ENCODE measurements around the gene PAF1. TPM values are rescaled to one million over a fixed set of nuclear protein-coding genes. Genes with fewer than 3 reads are reported as not detected.

Gene PAF1
- total and polyA plus RNA-seq, 2 of the 13 experiments (the other 11 are each of a cell fraction or from before 2014, with no cell fraction given): 30.2 to 31.1 TPM

- TF ChIP-seq, protein P1, sequence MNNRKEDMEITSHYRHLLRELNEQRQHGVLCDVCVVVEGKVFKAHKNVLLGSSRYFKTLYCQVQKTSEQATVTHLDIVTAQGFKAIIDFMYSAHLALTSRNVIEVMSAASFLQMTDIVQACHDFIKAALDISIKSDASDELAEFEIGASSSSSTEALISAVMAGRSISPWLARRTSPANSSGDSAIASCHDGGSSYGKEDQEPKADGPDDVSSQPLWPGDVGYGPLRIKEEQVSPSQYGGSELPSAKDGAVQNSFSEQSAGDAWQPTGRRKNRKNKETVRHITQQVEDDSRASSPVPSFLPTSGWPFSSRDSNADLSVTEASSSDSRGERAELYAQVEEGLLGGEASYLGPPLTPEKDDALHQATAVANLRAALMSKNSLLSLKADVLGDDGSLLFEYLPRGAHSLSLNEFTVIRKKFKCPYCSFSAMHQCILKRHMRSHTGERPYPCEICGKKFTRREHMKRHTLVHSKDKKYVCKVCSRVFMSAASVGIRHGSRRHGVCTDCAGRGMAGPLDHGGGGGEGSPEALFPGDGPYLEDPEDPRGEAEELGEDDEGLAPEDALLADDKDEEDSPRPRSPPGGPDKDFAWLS (CRISPR knock-in tag; IDR thresholded peaks at IDR 0.05; ENCODE audit: borderline replicate concordance): no peak
- no peak for TF ChIP-seq MAFG (CRISPR knock-in tag; IDR thresholded peaks at IDR 0.05)
- no peak for TF ChIP-seq KLF9 (CRISPR knock-in tag; IDR thresholded peaks at IDR 0.05; ENCODE audit: low read depth)
- TF ChIP-seq ZNF569 (CRISPR knock-in tag; IDR thresholded peaks at IDR 0.05; ENCODE audit: borderline replicate concordance): no peak
- no peak for TF ChIP-seq NONO (IDR thresholded peaks at IDR 0.05)
- peak; percentile 69 for TF ChIP-seq NONO (CRISPR knock-in tag; conservative IDR thresholded peaks at IDR 0.05)
- no peak for TF ChIP-seq LCORL (IDR thresholded peaks at IDR 0.05)
- no peak; the same call in 1 of the 2 replicates for TF ChIP-seq LCORL (CRISPR knock-in tag; IDR thresholded peaks at IDR 0.05)
- no peak for TF ChIP-seq ZNF607 (CRISPR knock-in tag; IDR thresholded peaks at IDR 0.05; ENCODE audit: borderline replicate concordance)
- TF ChIP-seq FOXO1 (CRISPR knock-in tag; IDR thresholded peaks at IDR 0.05): peak; percentile 30; the same call in 1 of the 2 replicates
- TF ChIP-seq DBP (CRISPR knock-in tag; IDR thresholded peaks at IDR 0.05; ENCODE audit: not compliant biosample characterization): no peak
- TF ChIP-seq NR2F1 (CRISPR knock-in tag; IDR thresholded peaks at IDR 0.05): no peak
- peak; percentile 54; the same call in 1 of the 2 replicates for TF ChIP-seq KDM2A (CRISPR knock-in tag; IDR thresholded peaks at IDR 0.05; ENCODE audit: borderline replicate concordance, low read depth)
- no peak for TF ChIP-seq HBP1 (CRISPR knock-in tag; IDR thresholded peaks at IDR 0.05; ENCODE audit: low read depth)
- no peak for TF ChIP-seq SMC3 (IDR thresholded peaks at IDR 0.05; ENCODE audit: low read length)
- TF ChIP-seq TP53 (CRISPR knock-in tag; conservative IDR thresholded peaks at IDR 0.05): no peak
- no peak for TF ChIP-seq ZNF747 (CRISPR knock-in tag; IDR thresholded peaks at IDR 0.05; ENCODE audit: borderline replicate concordance)
- no peak for TF ChIP-seq DPF2 (CRISPR knock-in tag; IDR thresholded peaks at IDR 0.05; ENCODE audit: borderline replicate concordance, low read depth)
- TF ChIP-seq ZSCAN21 (CRISPR knock-in tag; IDR thresholded peaks at IDR 0.05; ENCODE audit: borderline replicate concordance): no peak
- TF ChIP-seq BATF2 (CRISPR knock-in tag; IDR thresholded peaks at IDR 0.05): no peak
- TF ChIP-seq KLF13 (CRISPR knock-in tag; IDR thresholded peaks at IDR 0.05): no peak
- no peak for TF ChIP-seq ELK4 (CRISPR knock-in tag; IDR thresholded peaks at IDR 0.05; ENCODE audit: borderline replicate concordance)
- no peak for TF ChIP-seq GABPA (IDR thresholded peaks at IDR 0.05; ENCODE audit: low read depth, low read length)
- TF ChIP-seq GABPA (CRISPR knock-in tag; IDR thresholded peaks at IDR 0.05; ENCODE audit: low read depth): no peak; the same call in 1 of the 2 replicates
- no peak for TF ChIP-seq SIX1 (CRISPR knock-in tag; IDR thresholded peaks at IDR 0.05; ENCODE audit: borderline replicate concordance)
These were observed 37.6 kb upstream of the PAF1 start (continued) for GRCh38 chr19:39428283-39429112.

All from HepG2 (cell line).